ENCODE measurements around the gene INTS6.

Gene INTS6

DNA sequence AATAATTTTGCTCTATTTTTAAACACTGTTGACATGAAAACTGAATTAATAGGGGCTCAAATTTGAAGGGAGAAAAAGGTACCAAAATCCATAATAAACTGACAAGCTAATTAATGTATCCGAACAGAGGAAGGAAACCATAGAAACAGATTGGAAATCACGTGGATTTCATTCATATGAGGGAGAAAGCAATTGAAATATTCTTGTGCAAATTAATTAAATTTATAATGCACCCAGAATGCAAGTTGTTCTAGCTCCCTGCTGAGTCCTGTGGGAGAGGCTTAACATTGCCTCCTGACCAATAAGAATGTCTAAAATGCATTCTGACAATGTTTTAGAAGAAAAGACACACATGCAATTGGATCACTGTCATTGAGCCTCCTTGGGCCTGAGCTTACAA, 131.0 kb downstream of the INTS6 start:
- DNase-seq (ENCODE audit: low read depth in 3 of 3), result no peak

DNA sequence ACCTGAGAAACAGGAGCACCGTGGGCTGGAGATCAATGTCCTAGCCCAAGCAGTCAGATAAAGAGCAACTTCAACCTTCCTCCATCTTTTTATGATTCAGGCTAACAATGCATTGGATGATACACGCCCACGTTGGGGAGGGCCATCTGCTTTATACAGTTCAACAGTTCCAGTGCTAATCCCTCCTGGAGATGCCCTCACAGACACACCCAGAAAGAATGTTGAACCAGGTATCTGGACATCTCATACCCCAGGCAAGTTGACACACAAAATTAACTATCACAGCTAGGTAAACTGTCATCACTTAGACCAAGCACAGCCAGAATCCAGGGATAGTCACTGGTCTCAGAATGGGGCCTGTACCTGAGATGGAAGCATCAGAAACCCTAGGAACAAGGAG, 134.0 kb downstream of the INTS6 start:
- DNase-seq (ENCODE audit: low read depth in 3 of 3), result no peak

DNA sequence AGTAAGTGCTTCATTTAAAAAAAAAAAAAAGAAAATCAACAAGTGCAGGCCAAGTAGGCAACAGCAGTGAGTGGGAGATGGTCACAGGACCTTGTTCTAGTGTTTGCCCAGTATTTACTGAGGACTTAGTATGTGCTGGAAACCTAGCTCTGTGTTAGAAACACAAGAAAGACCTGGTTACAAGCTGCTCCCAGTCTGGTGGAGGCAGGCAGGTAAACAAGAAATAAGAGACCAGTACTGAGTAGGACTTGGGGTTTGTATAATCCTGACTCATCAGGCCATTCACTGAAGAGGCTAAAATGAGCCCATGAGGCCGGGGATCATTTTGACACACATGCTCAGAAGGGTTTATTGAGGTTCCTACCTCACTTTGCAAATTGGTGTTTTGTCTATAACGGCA, 134.8 kb downstream of the INTS6 start:
- DNase-seq (ENCODE audit: low read depth in 3 of 3), result no peak

DNA sequence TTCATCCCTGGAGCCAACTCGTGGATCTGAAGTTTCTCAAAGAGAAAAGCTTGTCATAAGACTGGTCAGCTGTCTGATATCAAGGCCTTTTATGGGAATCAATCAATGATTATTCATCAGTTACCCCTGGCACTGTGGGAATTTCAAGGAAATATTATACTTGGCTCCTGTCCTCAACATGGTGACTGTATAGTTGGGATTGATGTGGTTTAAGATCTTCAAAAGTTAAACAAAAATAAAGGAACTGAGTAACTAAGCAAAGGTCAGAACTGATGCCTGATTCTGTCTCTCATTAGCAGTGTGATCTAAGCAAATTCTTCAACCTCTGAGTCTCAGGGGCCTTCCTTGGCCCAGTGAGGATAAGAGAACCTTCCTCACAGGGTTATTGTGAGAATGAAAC, 135.6 kb downstream of the INTS6 start:
- no peak for DNase-seq (ENCODE audit: low read depth in 3 of 3)

DNA sequence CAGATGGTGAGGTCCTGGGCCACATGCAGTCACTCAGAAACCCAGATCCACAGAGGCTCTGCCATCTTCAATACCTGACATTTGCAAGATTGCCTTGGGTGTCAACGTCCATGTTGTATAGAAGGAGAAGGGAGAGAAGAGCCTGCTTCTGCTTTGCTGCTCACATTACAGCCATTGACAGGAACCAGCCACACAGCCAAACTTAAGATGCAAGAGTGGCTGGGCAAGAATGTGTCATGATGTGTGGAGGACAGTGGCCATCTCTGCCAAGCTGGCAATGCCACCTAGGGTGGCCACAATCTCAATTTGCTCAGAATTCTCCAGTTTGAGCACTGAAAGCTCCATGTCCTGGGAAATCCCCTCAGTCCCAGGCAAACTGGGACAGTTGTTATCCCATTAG, 139.2 kb downstream of the INTS6 start:
- DNase-seq (ENCODE audit: low read depth in 3 of 3), result no peak

DNA sequence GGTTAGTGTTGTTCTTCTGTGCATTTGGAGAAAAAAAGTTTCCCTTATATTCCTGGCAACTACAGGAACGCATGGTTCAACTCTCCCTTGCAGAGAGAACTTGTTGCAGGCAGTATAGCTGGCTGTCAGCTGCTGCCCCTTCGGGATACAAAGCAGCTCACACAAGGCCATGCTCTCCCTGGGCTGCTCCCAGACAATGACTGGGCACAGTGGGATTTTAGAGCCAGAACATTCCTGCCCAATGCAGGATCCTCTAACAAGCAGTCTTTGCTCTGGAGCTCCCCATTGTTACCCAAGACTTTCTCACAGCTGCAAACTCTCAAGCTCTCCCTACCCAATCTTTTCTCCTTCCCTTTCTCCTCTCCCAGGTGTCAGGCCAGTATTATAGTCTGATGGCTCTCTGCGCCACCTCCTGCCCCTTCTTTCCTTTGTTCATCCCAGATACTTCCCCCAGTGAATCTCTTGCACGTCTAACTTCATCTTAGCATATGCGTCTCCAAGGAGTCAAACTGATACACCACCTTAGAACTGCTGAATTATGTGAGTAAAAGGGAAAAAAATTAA, 140.8 kb downstream of the INTS6 start:
- no peak for DNase-seq (ENCODE audit: low read depth in 3 of 3)

All from stimulated activated CD4-positive, alpha-beta T cell treated with anti-CD3 and anti-CD28 coated beads, TNF-alpha, amount 100 ng/mL, for 4 hours (primary cell).